GM21390 (cell line): ENCODE data around the gene OR6K6.

ENCODE experiments used
- ATAC-seq: cut with Tn5 transposase; IDR thresholded peaks from one replicate; pipeline ENCODE4 v1.9.1; 2021; ENCODE audit not compliant: unreplicated experiment

The OR6K6 gene

DNA sequence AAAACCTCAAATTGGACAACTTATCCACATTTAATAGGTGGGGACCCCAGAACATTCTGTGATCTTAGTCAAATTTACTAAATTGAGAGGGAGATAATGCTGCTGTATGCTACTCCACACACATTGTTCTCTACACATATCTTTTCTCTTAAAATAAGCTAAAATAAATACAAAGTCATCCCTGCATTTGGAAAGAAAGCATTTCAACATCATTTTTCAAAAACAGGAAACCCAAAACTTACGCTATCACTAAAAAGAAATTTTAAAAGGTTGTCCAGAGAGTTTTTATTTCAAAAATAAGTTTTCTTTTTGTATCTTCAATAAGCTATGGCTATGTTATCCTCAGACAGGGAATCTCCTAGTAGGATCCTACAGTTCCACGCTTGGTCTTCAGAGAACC lies 46.0 kb downstream of the OR6K6 start:
- no peak for ATAC-seq

DNA sequence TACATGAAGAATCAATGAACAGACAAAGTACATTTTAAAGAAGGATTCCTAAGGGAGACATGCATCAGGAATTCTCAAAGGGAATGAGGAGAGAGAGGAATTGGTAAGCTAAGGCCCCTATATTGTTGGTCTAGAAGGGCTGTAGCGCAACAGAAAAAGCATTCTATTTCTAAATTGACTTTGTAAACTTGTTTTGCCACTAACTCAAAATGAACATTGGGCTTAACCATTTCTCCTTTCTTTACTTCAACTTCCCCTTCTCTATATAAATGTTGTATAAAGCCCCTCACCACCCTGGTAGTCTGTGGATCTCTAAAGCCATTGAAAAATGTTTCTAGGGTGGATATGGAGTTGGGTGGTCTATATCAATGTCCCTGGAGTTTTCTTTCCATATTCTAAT lies 46.9 kb downstream of the OR6K6 start:
- no peak for ATAC-seq

DNA sequence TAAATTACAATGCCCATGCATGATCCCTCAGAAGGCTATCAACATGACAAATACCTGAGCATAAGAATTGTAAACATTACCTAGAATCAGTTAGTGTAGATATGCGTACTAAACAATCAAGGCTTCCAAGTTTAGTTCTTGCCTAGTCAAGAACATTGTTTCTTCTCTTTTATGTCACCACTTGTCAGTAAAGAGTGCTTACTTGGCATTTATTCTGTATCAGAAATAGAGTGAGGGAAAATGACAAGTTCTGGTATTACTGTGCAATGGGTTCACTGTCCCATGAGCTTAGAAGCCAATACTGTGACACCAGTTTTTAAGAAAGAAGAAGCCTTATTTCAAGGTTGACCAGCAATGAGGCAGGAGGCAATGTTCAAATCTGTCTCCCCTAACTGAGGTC lies 49.2 kb downstream of the OR6K6 start:
- no peak for ATAC-seq
